HEK293 (cell line): Measurements from ENCODE around the gene DDRGK1.
A peak's percentile ranks its signal among the peaks of the same experiment; 100 is the strongest.

Source experiments
- CTCF ChIP-seq: fragments of 450-650 bp; formaldehyde crosslinking; IDR thresholded peaks from 2 replicates; pipeline ENCODE4 v1.5.1; 2016; ENCODE audit warnings: missing biosample characterization, missing genetic modification characterization
- PATZ1 ChIP-seq: fragments of 450-650 bp; formaldehyde crosslinking; IDR thresholded peaks from 2 replicates; pipeline ENCODE4 v1.5.1; 2016; ENCODE audit warnings: missing biosample characterization, missing genetic modification characterization
- YY1 ChIP-seq: fragments of 450-650 bp; formaldehyde crosslinking; IDR thresholded peaks from 2 replicates; pipeline ENCODE4 v1.5.1; 2018; ENCODE audit warnings: missing biosample characterization, missing genetic modification characterization
- ZNF23 ChIP-seq: fragments of 450-650 bp; formaldehyde crosslinking; IDR thresholded peaks from 2 replicates; pipeline ENCODE4 v1.5.1; 2016; ENCODE audit warnings: missing biosample characterization, missing genetic modification characterization, borderline replicate concordance
- ZNF585B ChIP-seq: fragments of 450-650 bp; formaldehyde crosslinking; IDR thresholded peaks from 2 replicates; pipeline ENCODE4 v1.5.1; 2016; ENCODE audit warnings: missing biosample characterization, missing genetic modification characterization
- TF ChIP-seq, protein P1 (sequence below): fragments of 450-650 bp; formaldehyde crosslinking; IDR thresholded peaks from 2 replicates; pipeline ENCODE4 v1.5.1; 2016; ENCODE audit warnings: missing biosample characterization, missing genetic modification characterization, low read depth
- TF ChIP-seq, protein P2 (sequence below): fragments of 450-650 bp; formaldehyde crosslinking; IDR thresholded peaks from 2 replicates; pipeline ENCODE4 v1.5.0; 2017; ENCODE audit warnings: missing biosample characterization, missing genetic modification characterization, borderline replicate concordance

GRCh38 chr20:3209257-3209945, 4.9 kb upstream of the DDRGK1 start, which contains the start of gene ITPA:
- TF ChIP-seq ZNF585B (tag by site-specific recombination) (no peak), CTCF (no peak), PATZ1 (tag by site-specific recombination) (peak; percentile 59), ZNF23 (tag by site-specific recombination) (no peak), YY1 (tag by site-specific recombination) (peak; percentile 50; the same call in 1 of the 2 replicates)
- TF ChIP-seq, protein P1, sequence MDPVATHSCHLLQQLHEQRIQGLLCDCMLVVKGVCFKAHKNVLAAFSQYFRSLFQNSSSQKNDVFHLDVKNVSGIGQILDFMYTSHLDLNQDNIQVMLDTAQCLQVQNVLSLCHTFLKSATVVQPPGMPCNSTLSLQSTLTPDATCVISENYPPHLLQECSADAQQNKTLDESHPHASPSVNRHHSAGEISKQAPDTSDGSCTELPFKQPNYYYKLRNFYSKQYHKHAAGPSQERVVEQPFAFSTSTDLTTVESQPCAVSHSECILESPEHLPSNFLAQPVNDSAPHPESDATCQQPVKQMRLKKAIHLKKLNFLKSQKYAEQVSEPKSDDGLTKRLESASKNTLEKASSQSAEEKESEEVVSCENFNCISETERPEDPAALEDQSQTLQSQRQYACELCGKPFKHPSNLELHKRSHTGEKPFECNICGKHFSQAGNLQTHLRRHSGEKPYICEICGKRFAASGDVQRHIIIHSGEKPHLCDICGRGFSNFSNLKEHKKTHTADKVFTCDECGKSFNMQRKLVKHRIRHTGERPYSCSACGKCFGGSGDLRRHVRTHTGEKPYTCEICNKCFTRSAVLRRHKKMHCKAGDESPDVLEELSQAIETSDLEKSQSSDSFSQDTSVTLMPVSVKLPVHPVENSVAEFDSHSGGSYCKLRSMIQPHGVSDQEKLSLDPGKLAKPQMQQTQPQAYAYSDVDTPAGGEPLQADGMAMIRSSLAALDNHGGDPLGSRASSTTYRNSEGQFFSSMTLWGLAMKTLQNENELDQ (tag by site-specific recombination), result no peak
- TF ChIP-seq, protein P2, sequence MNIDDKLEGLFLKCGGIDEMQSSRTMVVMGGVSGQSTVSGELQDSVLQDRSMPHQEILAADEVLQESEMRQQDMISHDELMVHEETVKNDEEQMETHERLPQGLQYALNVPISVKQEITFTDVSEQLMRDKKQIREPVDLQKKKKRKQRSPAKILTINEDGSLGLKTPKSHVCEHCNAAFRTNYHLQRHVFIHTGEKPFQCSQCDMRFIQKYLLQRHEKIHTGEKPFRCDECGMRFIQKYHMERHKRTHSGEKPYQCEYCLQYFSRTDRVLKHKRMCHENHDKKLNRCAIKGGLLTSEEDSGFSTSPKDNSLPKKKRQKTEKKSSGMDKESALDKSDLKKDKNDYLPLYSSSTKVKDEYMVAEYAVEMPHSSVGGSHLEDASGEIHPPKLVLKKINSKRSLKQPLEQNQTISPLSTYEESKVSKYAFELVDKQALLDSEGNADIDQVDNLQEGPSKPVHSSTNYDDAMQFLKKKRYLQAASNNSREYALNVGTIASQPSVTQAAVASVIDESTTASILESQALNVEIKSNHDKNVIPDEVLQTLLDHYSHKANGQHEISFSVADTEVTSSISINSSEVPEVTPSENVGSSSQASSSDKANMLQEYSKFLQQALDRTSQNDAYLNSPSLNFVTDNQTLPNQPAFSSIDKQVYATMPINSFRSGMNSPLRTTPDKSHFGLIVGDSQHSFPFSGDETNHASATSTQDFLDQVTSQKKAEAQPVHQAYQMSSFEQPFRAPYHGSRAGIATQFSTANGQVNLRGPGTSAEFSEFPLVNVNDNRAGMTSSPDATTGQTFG (tag by site-specific recombination), result no peak
